Left lung (tissue), 10 donors: ENCODE data around the gene DRD4. TPM values are rescaled to one million over a fixed set of nuclear protein-coding genes. Genes with fewer than 3 reads are reported as not detected.
A peak's percentile ranks its signal among the peaks of the same experiment; 100 is the strongest.

Source experiments
- ATAC-seq: fragments of 200-7000 bp; cut with Tn5 transposase; one replicate; pipeline ENCODE4 v1.9.1; 2020; ENCODE audit warnings: moderate library complexity
- DNase-seq, 4 donors: peaks; one replicate each; pipeline ENCODE4 v3.0.0-alpha.2; 2013 to 2020
- H3K27ac ChIP-seq, 2 donors: fragments of 200-600 bp; sonication (generic) in 1 of 2; one replicate each; pipeline versions ENCODE4 v1.5.0 to v1.8.0; 2020 to 2021
- H3K27me3 ChIP-seq, 2 donors: fragments of 200-600 bp; sonication (generic) in 1 of 2; one replicate each; pipeline versions ENCODE4 v1.5.0 to v1.8.0; 2020 to 2021
- H3K36me3 ChIP-seq, 2 donors: fragments of 200-600 bp; sonication (generic) in 1 of 2; one replicate each; pipeline versions ENCODE4 v1.5.0 to v1.8.0; 2020 to 2021
- H3K4me1 ChIP-seq, 2 donors: fragments of 200-600 bp; one replicate each; pipeline ENCODE4 v1.8.0; 2021
- H3K4me3 ChIP-seq, 2 donors: fragments of 200-600 bp; sonication (generic) in 1 of 2; one replicate each; pipeline versions ENCODE4 v1.5.0 to v1.8.0; 2020 to 2021; ENCODE audit warnings: mild to moderate bottlenecking in 1 of 2
- H3K9me3 ChIP-seq, 2 donors: fragments of 200-600 bp; sonication (generic) in 1 of 2; one replicate each; pipeline versions ENCODE4 v1.5.0 to v1.8.0; 2020 to 2021
- CTCF ChIP-seq, 2 donors: fragments of 200-600 bp; sonication (generic) in 1 of 2; IDR thresholded peaks; one replicate each; pipeline versions ENCODE4 v1.5.0 to v1.8.0; 2021; ENCODE audit warnings: antibody characterized with exemption in 2 of 2
- intact Hi-C, 2 donors: fragments of 100-400 bp; cut with DNase I; formaldehyde crosslinking; loops; one replicate each; pipeline versions ENCODE4 v1.11.2 to v1.14.2; 2022
- polyA plus RNA-seq, 6 donors: library from polyadenylated mRNA; unstranded; fragments of 120-200 nt; gene quantifications; one replicate each; pipeline ENCODE4 v1.2.1, GENCODE V29; 2013; ENCODE audit not compliant: insufficient read length in 6 of 6
- total RNA-seq, 2 donors: library from RNA; stranded (reverse); fragmentation: NEBNext Ultra II Directional; extraction: Animal tissue kit (Norgen Biotek cat#: 25700); gene quantifications; one replicate each; pipeline ENCODE4 v1.2.1, GENCODE V29; 2021
- donor health status: DM: no; HTN: yes; CAD: no.
- donor health status: DM: no; HTN: no; CAD: no.

The DRD4 gene
- total and polyA plus RNA-seq, 8 donors: 0.29 to 1.0 (median 0.64) TPM

- Histone ChIP-seq H3K4me1 (peaks cover 0 to 2% of the 10 kb centered on the region in 2 donors), H3K27ac (no peak overlapping the region), H3K36me3 (no peaks in the 10 kb centered on the region), H3K27me3 (peaks cover 14 to 46% of the 10 kb centered on the region in 2 donors), H3K9me3 (no peaks in the 10 kb centered on the region), H3K4me3 (no peak overlapping the region)
- no peak for TF ChIP-seq CTCF (IDR thresholded peaks at IDR 0.05)
- ATAC-seq (no peak), DNase-seq (peak in 1 of 4 donors; percentile 78)
- intact Hi-C loops: no loop called here
These were observed 9.0 kb upstream of the DRD4 start for GRCh38 chr11:628056-628455.

- H3K27me3 ChIP-seq: peaks cover 14 to 44% of the 10 kb centered on the region in 2 donors
- H3K4me1 ChIP-seq: peaks cover 0 to 2% of the 10 kb centered on the region in 2 donors
- intact Hi-C loops: no loop called here
- H3K9me3 ChIP-seq: no peaks in the 10 kb centered on the region
- ATAC-seq (no peak), DNase-seq (no peak)
- no peaks in the 10 kb centered on the region for H3K36me3 ChIP-seq
- TF ChIP-seq CTCF (IDR thresholded peaks at IDR 0.05): no peak
- H3K4me3 ChIP-seq: no peak overlapping the region
- no peak overlapping the region for H3K27ac ChIP-seq
These were observed 7.9 kb upstream of the DRD4 start for GRCh38 chr11:629237-629583.

- H3K36me3 ChIP-seq: no peaks in the 10 kb centered on the region
- no peak overlapping the region for H3K4me3 ChIP-seq
- DNase-seq (no peak), ATAC-seq (no peak)
- no peak for TF ChIP-seq CTCF (IDR thresholded peaks at IDR 0.05)
- H3K4me1 ChIP-seq: peaks cover 0 to 2% of the 10 kb centered on the region in 2 donors
- intact Hi-C loops: no loop called here
- no peaks in the 10 kb centered on the region for H3K9me3 ChIP-seq
- H3K27me3 ChIP-seq: peaks cover 10 to 31% of the 10 kb centered on the region in 2 donors
- H3K27ac ChIP-seq: no peak overlapping the region
These were observed 6.2 kb upstream of the DRD4 start for GRCh38 chr11:630871-631270.

GRCh38 chr11:635945-636510 is 1.0 kb upstream of the DRD4 start:
- H3K36me3 ChIP-seq: no peaks in the 10 kb centered on the region
- H3K27me3 ChIP-seq: peaks cover 39 to 55% of the 10 kb centered on the region in 2 donors
- TF ChIP-seq CTCF (IDR thresholded peaks at IDR 0.05): no peak
- DNase-seq (no peak), ATAC-seq (no peak)
- H3K4me1 ChIP-seq: peaks cover 3 to 30% of the 10 kb centered on the region in 2 donors
- no peaks in the 10 kb centered on the region for H3K9me3 ChIP-seq
- intact Hi-C loops: no loop called here
- no peak overlapping the region for H3K4me3 ChIP-seq
- H3K27ac ChIP-seq: no peak overlapping the region

GRCh38 chr11:637333-637592 is 194 bp downstream of the DRD4 start:
- peaks cover 3 to 32% of the 10 kb centered on the region in 2 donors for H3K4me1 ChIP-seq
- H3K9me3 ChIP-seq: no peaks in the 10 kb centered on the region
- DNase-seq: peak in 1 of 4 donors; percentile 77
- H3K27ac ChIP-seq: no peak overlapping the region
- TF ChIP-seq CTCF (IDR thresholded peaks at IDR 0.05): no peak
- H3K27me3 ChIP-seq: peaks cover 39 to 57% of the 10 kb centered on the region in 2 donors
- no peak for ATAC-seq
- peaks cover 0 to 6% of the 10 kb centered on the region in 2 donors for H3K36me3 ChIP-seq
- intact Hi-C loops: no loop called here
- no peak overlapping the region for H3K4me3 ChIP-seq
